GM12892 (cell line): ENCODE data around the gene MYORG.

Source experiments
- POLR2A ChIP-seq: IDR thresholded peaks from 2 replicates; pipeline ENCODE4 v1.6.1; 2011; ENCODE audit warnings: low read depth, low read length, control low read depth
- POLR2AphosphoS5 ChIP-seq: IDR thresholded peaks from 2 replicates; pipeline ENCODE4 v1.6.1; 2011; ENCODE audit warnings: low read depth, low read length, control low read depth
- TAF1 ChIP-seq: IDR thresholded peaks from 2 replicates; pipeline ENCODE4 v1.6.1; 2011; ENCODE audit warnings: low read depth, mild to moderate bottlenecking, control low read depth, low read length, borderline replicate concordance

DNA sequence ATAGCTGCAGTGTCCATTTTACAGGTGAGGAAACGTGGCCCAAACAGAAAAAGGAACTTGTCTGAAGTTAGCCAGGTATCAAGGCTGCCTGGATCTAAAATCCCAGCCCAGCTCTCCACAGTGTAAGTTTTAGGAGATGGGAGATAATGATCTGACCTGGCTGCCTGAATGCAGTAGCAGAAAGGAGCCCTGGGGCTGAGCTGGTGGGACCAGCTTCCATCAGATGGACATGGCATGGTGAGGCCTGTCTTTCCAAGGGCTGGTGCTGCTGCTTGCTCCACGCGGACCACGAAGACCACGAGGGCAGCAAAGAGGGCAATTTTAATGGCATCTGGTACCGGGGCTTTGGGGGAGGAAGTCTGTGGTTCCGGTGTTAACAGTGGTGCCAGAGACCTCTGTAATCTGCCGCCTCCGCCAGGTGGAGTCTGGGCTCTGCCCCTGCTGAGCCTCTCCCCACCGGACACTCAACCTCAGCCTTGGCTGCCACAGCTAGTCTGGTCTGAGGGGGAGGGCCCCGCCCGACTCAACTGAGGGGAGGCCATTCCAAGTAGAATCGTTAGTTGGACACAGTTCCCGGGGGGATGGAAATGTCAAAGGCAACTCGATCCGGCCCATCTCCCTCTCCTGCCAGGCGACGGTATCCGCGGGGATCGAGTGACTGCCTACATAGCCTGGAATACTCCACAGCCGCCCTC is 650 bp downstream of the MYORG start:
- TF ChIP-seq POLR2AphosphoS5 (no peak), POLR2A (no peak), TAF1 (no peak)
